HEK293T (cell line): ENCODE data around the gene SH2D5.

Source experiments
- ARNT ChIP-seq: fragments of 450-650 bp; IDR thresholded peaks from 2 replicates; pipeline ENCODE4 v1.6.1; 2017; ENCODE audit warnings: mild to moderate bottlenecking
- BHLHE40 ChIP-seq: fragments of 450-650 bp; IDR thresholded peaks from 2 replicates; pipeline ENCODE4 v1.6.1; 2016; ENCODE audit warnings: mild to moderate bottlenecking, moderate library complexity, borderline replicate concordance
- FOXA1 ChIP-seq: fragments of 450-650 bp; IDR thresholded peaks from 2 replicates; pipeline ENCODE4 v1.6.1; 2016; ENCODE audit warnings: mild to moderate bottlenecking
- FOXM1 ChIP-seq: fragments of 450-650 bp; IDR thresholded peaks from 2 replicates; pipeline ENCODE4 v1.6.1; 2017; ENCODE audit warnings: mild to moderate bottlenecking, borderline replicate concordance
- HDGF ChIP-seq: fragments of 450-650 bp; IDR thresholded peaks from 2 replicates; pipeline ENCODE4 v1.6.1; 2017; ENCODE audit warnings: antibody characterized with exemption, borderline replicate concordance
- L3MBTL2 ChIP-seq: fragments of 450-650 bp; conservative IDR thresholded peaks from 2 replicates; pipeline ENCODE4 v1.6.1; 2016; ENCODE audit warnings: mild to moderate bottlenecking
- LEF1 ChIP-seq: fragments of 450-650 bp; IDR thresholded peaks from 2 replicates; pipeline ENCODE4 v1.6.1; 2017; ENCODE audit warnings: mild to moderate bottlenecking, borderline replicate concordance
- NFRKB ChIP-seq: fragments of 450-650 bp; IDR thresholded peaks from 2 replicates; pipeline ENCODE4 v1.6.1; 2016; ENCODE audit warnings: mild to moderate bottlenecking, moderate library complexity
- PKNOX1 ChIP-seq: fragments of 450-650 bp; IDR thresholded peaks from 2 replicates; pipeline ENCODE4 v1.6.1; 2016
- SUZ12 ChIP-seq: fragments of 450-650 bp; IDR thresholded peaks from 2 replicates; pipeline ENCODE4 v1.6.1; 2016; ENCODE audit warnings: mild to moderate bottlenecking
- TARDBP ChIP-seq: fragments of 450-650 bp; IDR thresholded peaks from 2 replicates; pipeline ENCODE4 v1.6.1; 2016
- ZNF384 ChIP-seq: fragments of 450-650 bp; IDR thresholded peaks from 2 replicates; pipeline ENCODE4 v1.6.1; 2016

- TF ChIP-seq ZNF384 (no peak), NFRKB (no peak), BHLHE40 (no peak), FOXA1 (no peak), HDGF (no peak), ARNT (no peak), SUZ12 (no peak), TARDBP (no peak), PKNOX1 (no peak), L3MBTL2 (no peak), FOXM1 (no peak), LEF1 (no peak)
Measured at GRCh38 chr1:20733360-20733975, 965 bp upstream of the SH2D5 start.
